Liver (tissue), 9 donors: ENCODE data around the gene TNK1. TPM values are rescaled to one million over a fixed set of nuclear protein-coding genes. Genes with fewer than 3 reads are reported as not detected.

ENCODE experiments used
- DNase-seq: peaks from one replicate; pipeline ENCODE4 v3.0.0-alpha.2; 2017; ENCODE audit warnings: low spot score
- H3K27ac ChIP-seq, 2 donors: one replicate each; pipeline ENCODE4 v1.7.0; 2013; ENCODE audit warnings: inconsistent platforms in 2 of 2, low read length in 2 of 2, control low read depth in 1 of 2, low read depth in 1 of 2, mild to moderate bottlenecking in 1 of 2
- H3K27me3 ChIP-seq, 4 donors: one replicate each; pipeline versions ENCODE4 v1.6.1 to v1.7.0; 2013; ENCODE audit warnings: low read length in 3 of 4, inconsistent platforms in 1 of 4, mild to moderate bottlenecking in 1 of 4, moderate library complexity in 1 of 4; ENCODE audit not compliant: control insufficient read depth in 4 of 4, insufficient read depth in 4 of 4
- H3K36me3 ChIP-seq, 4 donors: one replicate each; pipeline versions ENCODE4 v1.6.1 to v1.7.0; 2013; ENCODE audit warnings: low read length in 3 of 4, mild to moderate bottlenecking in 3 of 4, low read depth in 1 of 4, moderate library complexity in 1 of 4; ENCODE audit not compliant: control insufficient read depth in 4 of 4, insufficient read depth in 3 of 4
- H3K4me1 ChIP-seq, 4 donors: one replicate each; pipeline versions ENCODE4 v1.6.1 to v1.7.0; 2013; ENCODE audit warnings: low read length in 3 of 4, mild to moderate bottlenecking in 3 of 4, moderate library complexity in 1 of 4; ENCODE audit not compliant: control insufficient read depth in 4 of 4, insufficient read depth in 4 of 4
- H3K4me3 ChIP-seq, 3 donors: one replicate each; pipeline versions ENCODE4 v1.6.1 to v1.7.0; 2013; ENCODE audit warnings: low read length in 3 of 3, control low read depth in 1 of 3, low read depth in 1 of 3, mild to moderate bottlenecking in 1 of 3
- H3K9ac ChIP-seq, 2 donors: one replicate each; pipeline ENCODE4 v1.7.0; 2013; ENCODE audit warnings: low read length in 2 of 2, mild to moderate bottlenecking in 2 of 2, moderate library complexity in 2 of 2, control low read depth in 1 of 2, low read depth in 1 of 2
- H3K9me3 ChIP-seq, 4 donors: one replicate each; pipeline versions ENCODE4 v1.6.1 to v1.7.0; 2013; ENCODE audit warnings: low read length in 3 of 4; ENCODE audit not compliant: control insufficient read depth in 4 of 4
- FOXA1 ChIP-seq: IDR thresholded peaks from 2 replicates; pipeline ENCODE4 v1.6.1; 2016; ENCODE audit warnings: antibody characterized with exemption
- GABPA ChIP-seq, 2 donors: IDR thresholded peaks in 1 of 2; conservative IDR thresholded peaks in 1 of 2; 2 replicates each; pipeline ENCODE4 v1.6.1; 2016; ENCODE audit warnings: antibody characterized with exemption in 2 of 2, mild to moderate bottlenecking in 1 of 2, moderate library complexity in 1 of 2
- HNF4A ChIP-seq, 2 donors: conservative IDR thresholded peaks; 2 replicates each; pipeline ENCODE4 v1.6.1; 2016; ENCODE audit warnings: antibody characterized with exemption in 2 of 2, mild to moderate bottlenecking in 2 of 2
- HNF4G ChIP-seq: IDR thresholded peaks from 2 replicates; pipeline ENCODE4 v1.6.1; 2016; ENCODE audit warnings: antibody characterized with exemption
- JUND ChIP-seq, 2 donors: IDR thresholded peaks; 2 replicates each; pipeline ENCODE4 v1.6.1; 2016; ENCODE audit warnings: antibody characterized with exemption in 2 of 2
- NR2F2 ChIP-seq: IDR thresholded peaks from 2 replicates; pipeline ENCODE4 v1.6.1; 2016; ENCODE audit warnings: antibody characterized with exemption
- RAD21 ChIP-seq, 2 donors: IDR thresholded peaks; 2 replicates each; pipeline ENCODE4 v1.6.1; 2016; ENCODE audit warnings: antibody characterized with exemption in 2 of 2, mild to moderate bottlenecking in 2 of 2
- SP1 ChIP-seq: IDR thresholded peaks from 2 replicates; pipeline ENCODE4 v1.6.1; 2018; ENCODE audit warnings: antibody characterized with exemption, mild to moderate bottlenecking
- TAF1 ChIP-seq: conservative IDR thresholded peaks from 2 replicates; pipeline ENCODE4 v1.6.1; 2016; ENCODE audit warnings: antibody characterized with exemption, mild to moderate bottlenecking
- YY1 ChIP-seq: IDR thresholded peaks from 2 replicates; pipeline ENCODE4 v1.6.1; 2016; ENCODE audit warnings: antibody characterized with exemption, mild to moderate bottlenecking
- WGBS: extraction: QIAGEN DNeasy Blood & Tissue Kit; methylation state at CpG from one replicate; pipeline ENCODE4 v1.1.7; 2013; 5-methylcytosine and 5-hydroxymethylcytosine counted together
- polyA plus RNA-seq, 2 donors: library from polyadenylated mRNA; stranded (reverse) in 1 of 2; unstranded in 1 of 2; fragments of 200-250 nt in 1 of 2; fragments of >200 nt in 1 of 2; fragmentation: Nextera tagmentation in 1 of 2; extraction: Ambion mirVana in 1 of 2; gene quantifications; one replicate each; pipeline versions ENCODE4 v1.2.1 to v1.2.3, GENCODE V29; 2013 to 2015
- total RNA-seq, 2 donors: library from RNA; depleted of rRNA; stranded (reverse); fragments of >200 nt; gene quantifications; one replicate each; pipeline ENCODE4 v1.2.3, GENCODE V29; 2014
- TF ChIP-seq, protein P1 (sequence below): IDR thresholded peaks from 2 replicates; pipeline ENCODE4 v1.6.1; 2016; ENCODE audit warnings: antibody characterized with exemption, mild to moderate bottlenecking
- TF ChIP-seq, protein P2 (sequence below): IDR thresholded peaks from 2 replicates; pipeline ENCODE4 v1.6.1; 2016; ENCODE audit warnings: antibody characterized with exemption
- TF ChIP-seq, protein P3 (sequence below): fragments of 150-350 bp; IDR thresholded peaks from 2 replicates; pipeline ENCODE4 v1.5.1; 2017; ENCODE audit warnings: improper control_type of control experiment, low read depth, low read length; ENCODE audit not compliant: missing input control
- TF ChIP-seq, protein P4 (sequence below): IDR thresholded peaks from 2 replicates; pipeline ENCODE4 v1.6.1; 2016; ENCODE audit warnings: antibody characterized with exemption
- TF ChIP-seq, protein P5 (sequence below): IDR thresholded peaks from 2 replicates; pipeline ENCODE4 v1.6.1; 2016; ENCODE audit warnings: antibody characterized with exemption
- donor health status: healthy.
- donor health status: healthy.
- donor health status: healthy.
- donor health status: healthy.
- donor health status: healthy.

The TNK1 gene
- total and polyA plus RNA-seq, 4 donors = 0.05 to 3.5 (median 2.5) TPM

DNA sequence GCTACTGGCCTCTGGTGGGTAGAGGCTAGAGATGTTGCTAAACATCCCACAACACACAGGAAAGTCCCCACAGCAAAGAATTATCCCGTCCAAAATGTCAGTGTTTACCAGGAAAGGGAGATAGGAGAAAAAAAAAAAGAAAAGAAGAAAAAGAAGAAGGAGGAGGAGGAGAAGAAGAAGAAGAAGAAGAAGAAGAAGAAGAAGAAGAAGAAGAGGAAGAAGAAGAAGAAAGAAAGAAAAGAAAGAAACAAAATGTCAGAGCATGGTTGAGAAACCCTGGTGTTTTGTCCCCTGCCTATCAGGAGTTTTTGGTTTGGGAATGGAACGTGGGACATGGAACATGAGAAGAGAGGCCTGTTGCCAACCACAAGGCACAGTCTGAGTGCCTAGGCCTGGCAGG, 23.5 kb upstream of the TNK1 start:
- Histone ChIP-seq H3K36me3 (no peaks in the 10 kb centered on the region), H3K4me1 (peaks cover 4 to 13% (median 6%) of the 10 kb centered on the region in 4 donors), H3K9me3 (no peaks in the 10 kb centered on the region), H3K27me3 (no peaks in the 10 kb centered on the region), H3K27ac (no peak overlapping the region), H3K9ac (no peak overlapping the region), H3K4me3 (no peak overlapping the region)
- TF ChIP-seq, protein P1, sequence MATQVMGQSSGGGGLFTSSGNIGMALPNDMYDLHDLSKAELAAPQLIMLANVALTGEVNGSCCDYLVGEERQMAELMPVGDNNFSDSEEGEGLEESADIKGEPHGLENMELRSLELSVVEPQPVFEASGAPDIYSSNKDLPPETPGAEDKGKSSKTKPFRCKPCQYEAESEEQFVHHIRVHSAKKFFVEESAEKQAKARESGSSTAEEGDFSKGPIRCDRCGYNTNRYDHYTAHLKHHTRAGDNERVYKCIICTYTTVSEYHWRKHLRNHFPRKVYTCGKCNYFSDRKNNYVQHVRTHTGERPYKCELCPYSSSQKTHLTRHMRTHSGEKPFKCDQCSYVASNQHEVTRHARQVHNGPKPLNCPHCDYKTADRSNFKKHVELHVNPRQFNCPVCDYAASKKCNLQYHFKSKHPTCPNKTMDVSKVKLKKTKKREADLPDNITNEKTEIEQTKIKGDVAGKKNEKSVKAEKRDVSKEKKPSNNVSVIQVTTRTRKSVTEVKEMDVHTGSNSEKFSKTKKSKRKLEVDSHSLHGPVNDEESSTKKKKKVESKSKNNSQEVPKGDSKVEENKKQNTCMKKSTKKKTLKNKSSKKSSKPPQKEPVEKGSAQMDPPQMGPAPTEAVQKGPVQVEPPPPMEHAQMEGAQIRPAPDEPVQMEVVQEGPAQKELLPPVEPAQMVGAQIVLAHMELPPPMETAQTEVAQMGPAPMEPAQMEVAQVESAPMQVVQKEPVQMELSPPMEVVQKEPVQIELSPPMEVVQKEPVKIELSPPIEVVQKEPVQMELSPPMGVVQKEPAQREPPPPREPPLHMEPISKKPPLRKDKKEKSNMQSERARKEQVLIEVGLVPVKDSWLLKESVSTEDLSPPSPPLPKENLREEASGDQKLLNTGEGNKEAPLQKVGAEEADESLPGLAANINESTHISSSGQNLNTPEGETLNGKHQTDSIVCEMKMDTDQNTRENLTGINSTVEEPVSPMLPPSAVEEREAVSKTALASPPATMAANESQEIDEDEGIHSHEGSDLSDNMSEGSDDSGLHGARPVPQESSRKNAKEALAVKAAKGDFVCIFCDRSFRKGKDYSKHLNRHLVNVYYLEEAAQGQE = no peak
- TF ChIP-seq, protein P2, sequence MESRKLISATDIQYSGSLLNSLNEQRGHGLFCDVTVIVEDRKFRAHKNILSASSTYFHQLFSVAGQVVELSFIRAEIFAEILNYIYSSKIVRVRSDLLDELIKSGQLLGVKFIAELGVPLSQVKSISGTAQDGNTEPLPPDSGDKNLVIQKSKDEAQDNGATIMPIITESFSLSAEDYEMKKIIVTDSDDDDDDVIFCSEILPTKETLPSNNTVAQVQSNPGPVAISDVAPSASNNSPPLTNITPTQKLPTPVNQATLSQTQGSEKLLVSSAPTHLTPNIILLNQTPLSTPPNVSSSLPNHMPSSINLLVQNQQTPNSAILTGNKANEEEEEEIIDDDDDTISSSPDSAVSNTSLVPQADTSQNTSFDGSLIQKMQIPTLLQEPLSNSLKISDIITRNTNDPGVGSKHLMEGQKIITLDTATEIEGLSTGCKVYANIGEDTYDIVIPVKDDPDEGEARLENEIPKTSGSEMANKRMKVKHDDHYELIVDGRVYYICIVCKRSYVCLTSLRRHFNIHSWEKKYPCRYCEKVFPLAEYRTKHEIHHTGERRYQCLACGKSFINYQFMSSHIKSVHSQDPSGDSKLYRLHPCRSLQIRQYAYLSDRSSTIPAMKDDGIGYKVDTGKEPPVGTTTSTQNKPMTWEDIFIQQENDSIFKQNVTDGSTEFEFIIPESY = no peak
- TF ChIP-seq HNF4G = no peak
- no peak for TF ChIP-seq JUND (IDR thresholded peaks at IDR 0.05)
- no peak for TF ChIP-seq YY1
- TF ChIP-seq FOXA1 = no peak
- TF ChIP-seq, protein P3, sequence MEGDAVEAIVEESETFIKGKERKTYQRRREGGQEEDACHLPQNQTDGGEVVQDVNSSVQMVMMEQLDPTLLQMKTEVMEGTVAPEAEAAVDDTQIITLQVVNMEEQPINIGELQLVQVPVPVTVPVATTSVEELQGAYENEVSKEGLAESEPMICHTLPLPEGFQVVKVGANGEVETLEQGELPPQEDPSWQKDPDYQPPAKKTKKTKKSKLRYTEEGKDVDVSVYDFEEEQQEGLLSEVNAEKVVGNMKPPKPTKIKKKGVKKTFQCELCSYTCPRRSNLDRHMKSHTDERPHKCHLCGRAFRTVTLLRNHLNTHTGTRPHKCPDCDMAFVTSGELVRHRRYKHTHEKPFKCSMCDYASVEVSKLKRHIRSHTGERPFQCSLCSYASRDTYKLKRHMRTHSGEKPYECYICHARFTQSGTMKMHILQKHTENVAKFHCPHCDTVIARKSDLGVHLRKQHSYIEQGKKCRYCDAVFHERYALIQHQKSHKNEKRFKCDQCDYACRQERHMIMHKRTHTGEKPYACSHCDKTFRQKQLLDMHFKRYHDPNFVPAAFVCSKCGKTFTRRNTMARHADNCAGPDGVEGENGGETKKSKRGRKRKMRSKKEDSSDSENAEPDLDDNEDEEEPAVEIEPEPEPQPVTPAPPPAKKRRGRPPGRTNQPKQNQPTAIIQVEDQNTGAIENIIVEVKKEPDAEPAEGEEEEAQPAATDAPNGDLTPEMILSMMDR = no peak
- TF ChIP-seq GABPA (IDR thresholded peaks at IDR 0.05 in 1 of 2, conservative IDR thresholded peaks at IDR 0.05 in 1 of 2) = no peak
- no peak for TF ChIP-seq NR2F2
- TF ChIP-seq SP1 = no peak
- TF ChIP-seq RAD21 (IDR thresholded peaks at IDR 0.05) = no peak
- no peak for TF ChIP-seq TAF1
- TF ChIP-seq HNF4A (conservative IDR thresholded peaks at IDR 0.05) = no peak
- TF ChIP-seq, protein P4, sequence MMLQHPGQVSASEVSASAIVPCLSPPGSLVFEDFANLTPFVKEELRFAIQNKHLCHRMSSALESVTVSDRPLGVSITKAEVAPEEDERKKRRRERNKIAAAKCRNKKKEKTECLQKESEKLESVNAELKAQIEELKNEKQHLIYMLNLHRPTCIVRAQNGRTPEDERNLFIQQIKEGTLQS = no peak
- TF ChIP-seq, protein P5, sequence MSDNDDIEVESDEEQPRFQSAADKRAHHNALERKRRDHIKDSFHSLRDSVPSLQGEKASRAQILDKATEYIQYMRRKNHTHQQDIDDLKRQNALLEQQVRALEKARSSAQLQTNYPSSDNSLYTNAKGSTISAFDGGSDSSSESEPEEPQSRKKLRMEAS = no peak
- WGBS = 76% methylated on average over 2 of the region's 2 CpGs
- DNase-seq = no peak

DNA sequence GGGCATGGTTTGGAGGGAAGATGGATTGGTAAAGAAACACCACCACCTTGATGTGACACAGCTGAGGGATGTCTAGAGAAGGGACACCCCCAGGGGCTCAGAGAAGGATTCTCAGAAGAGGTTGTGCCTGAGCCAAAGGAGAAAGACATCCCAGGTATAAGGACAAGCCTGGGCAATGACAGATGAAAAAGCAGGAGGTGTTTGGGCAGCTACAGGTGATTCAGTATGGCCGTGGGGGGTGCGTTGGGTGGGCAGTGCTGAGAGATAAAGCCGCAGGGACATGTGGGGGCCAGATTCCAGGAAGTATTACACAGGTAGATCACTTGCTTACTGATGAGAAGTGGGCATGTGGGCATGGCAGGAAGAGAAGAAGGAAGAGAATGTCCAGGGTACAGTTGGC, 19.0 kb upstream of the TNK1 start:
- no peak for DNase-seq
- no peak overlapping the region for H3K27ac ChIP-seq
- TF ChIP-seq, protein P3 = no peak
- H3K4me1 ChIP-seq = no peaks in the 10 kb centered on the region
- H3K36me3 ChIP-seq = no peaks in the 10 kb centered on the region
- no peaks in the 10 kb centered on the region for H3K27me3 ChIP-seq
- H3K4me3 ChIP-seq = no peak overlapping the region
- no peak overlapping the region for H3K9ac ChIP-seq
- WGBS = 59% methylated on average over 3 of the region's 3 CpGs
- H3K9me3 ChIP-seq = no peaks in the 10 kb centered on the region
